Measurements from ENCODE around the gene LLPH.

- no peak for TF ChIP-seq GATA3 (IDR thresholded peaks at IDR 0.05; ENCODE audit: low read depth, low read length)
- no peak for TF ChIP-seq GATA2 (IDR thresholded peaks at IDR 0.05; ENCODE audit: low read depth, low read length)
Observed at GRCh38 chr12:66103016-66103913, 27.3 kb downstream of the LLPH start.

All from SH-SY5Y (cell line).